DMS 273 treated with DMSO at 0.1 percent for 48 hours (cell line): ENCODE results near the gene TEAD1.

Experiments used
- DNase-seq: peaks from one replicate; lab custom pipeline; 2025; lab: John Stamatoyannopoulos, UW

The TEAD1 gene

GRCh38 chr11:12673924-12674570, at the start of gene TEAD1:
Gene TEAD1, plus strand, starts transcription at chr11:12674421.
- peak; percentile 49 for DNase-seq

- no peak for DNase-seq
Observed at GRCh38 chr11:12624595-12624994, 49.6 kb upstream of the TEAD1 start.

- DNase-seq: no peak
Observed at GRCh38 chr11:12625438-12626071, 48.7 kb upstream of the TEAD1 start.

GRCh38 chr11:12626616-12627015, 47.6 kb upstream of the TEAD1 start:
- DNase-seq: no peak

- DNase-seq: no peak
Observed at GRCh38 chr11:12628314-12628713, 45.9 kb upstream of the TEAD1 start.

GRCh38 chr11:12629601-12630313, 44.5 kb upstream of the TEAD1 start:
- DNase-seq: no peak

GRCh38 chr11:12631651-12632050, 42.6 kb upstream of the TEAD1 start:
- no peak for DNase-seq

GRCh38 chr11:12634329-12634728, 39.9 kb upstream of the TEAD1 start:
- DNase-seq: no peak

- DNase-seq: no peak
Observed at GRCh38 chr11:12636871-12637410, 37.3 kb upstream of the TEAD1 start.

- DNase-seq: no peak
Observed at GRCh38 chr11:12639388-12639787, 34.8 kb upstream of the TEAD1 start.

GRCh38 chr11:12640355-12640754, 33.9 kb upstream of the TEAD1 start:
- DNase-seq: no peak

- no peak for DNase-seq
Observed at GRCh38 chr11:12640926-12641849, 33.0 kb upstream of the TEAD1 start.

GRCh38 chr11:12642040-12642439, 32.2 kb upstream of the TEAD1 start:
- peak; percentile 20 for DNase-seq

GRCh38 chr11:12642806-12643428, 31.3 kb upstream of the TEAD1 start:
- DNase-seq: peak; percentile 46

GRCh38 chr11:12646478-12646877, 27.7 kb upstream of the TEAD1 start:
- no peak for DNase-seq

- no peak for DNase-seq
Observed at GRCh38 chr11:12653729-12654128, 20.5 kb upstream of the TEAD1 start.

GRCh38 chr11:12655842-12656241, 18.4 kb upstream of the TEAD1 start:
- DNase-seq: no peak

GRCh38 chr11:12657336-12657735, 16.9 kb upstream of the TEAD1 start:
- DNase-seq: no peak

- DNase-seq: no peak
Observed at GRCh38 chr11:12657981-12658380, 16.2 kb upstream of the TEAD1 start.

GRCh38 chr11:12662101-12662689, 12.0 kb upstream of the TEAD1 start:
- no peak for DNase-seq

GRCh38 chr11:12664385-12664784, 9.8 kb upstream of the TEAD1 start:
- no peak for DNase-seq
